RCC 7860 (cell line): Measurements from ENCODE around the gene COPG1.
"Not testable (repeated sequence)": the region's sequence is repeated elsewhere in the genome, so short reads cannot be mapped to it uniquely, and the experiment has no call there.

Experiments used
- DNase-seq: peaks from one replicate; pipeline ENCODE4 v3.0.0-alpha.2; 2015; ENCODE audit warnings: low spot score
- FAIRE-seq: peaks from 2 replicates; lab custom pipeline; 2012; peaks lifted over from hg19 to GRCh38; lab: Jason Lieb, UNC

Gene COPG1

GRCh38 chr3:129240436-129240835, 9.0 kb upstream of the COPG1 start:
- FAIRE-seq (no peak), DNase-seq (no peak)

- no peak for DNase-seq
These were observed 4.3 kb upstream of the COPG1 start for GRCh38 chr3:129245141-129245540.

DNA sequence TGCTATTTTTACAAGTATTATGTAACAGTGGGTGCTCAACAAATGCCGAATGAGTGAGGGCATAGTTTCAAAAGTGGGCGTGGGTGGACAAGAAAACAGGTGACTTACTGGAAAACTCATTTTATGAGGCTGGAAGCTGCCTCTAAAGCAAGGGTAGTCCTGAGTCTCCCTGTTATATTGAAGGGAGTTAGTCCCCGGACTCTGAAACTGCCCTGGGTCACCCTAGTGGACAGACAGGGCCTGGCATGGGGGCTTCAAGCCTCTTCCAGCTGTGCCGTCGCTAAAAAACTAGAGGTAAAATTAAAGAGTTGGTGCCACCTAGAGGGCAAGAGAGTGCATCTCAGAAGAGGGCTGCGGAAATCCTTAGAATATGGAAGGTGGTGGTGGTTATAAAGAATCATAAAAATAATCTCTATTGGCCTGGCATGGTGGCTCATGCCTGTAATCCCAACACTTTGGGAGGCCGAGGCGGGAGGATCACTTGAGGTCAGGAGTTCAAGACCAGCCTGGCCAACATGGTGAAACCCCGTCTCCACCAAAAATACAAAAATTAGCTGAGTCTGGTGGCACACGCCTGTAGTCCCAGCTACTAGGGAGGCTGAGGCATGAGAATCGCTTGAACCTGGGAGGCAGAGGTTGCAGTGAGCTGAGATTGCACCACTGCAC, 3.6 kb upstream of the COPG1 start:
- DNase-seq (peak; percentile 87), FAIRE-seq (peak; percentile 79)

More at GRCh38 chr3:129245141-129245540, 4.3 kb upstream of the COPG1 start:
- FAIRE-seq: no peak

GRCh38 chr3:129246636-129247035, 2.8 kb upstream of the COPG1 start:
- FAIRE-seq: no peak
- no peak for DNase-seq

- DNase-seq: no peak
- no peak for FAIRE-seq
These were observed 973 bp upstream of the COPG1 start for GRCh38 chr3:129248286-129248979.

GRCh38 chr3:129252748-129253147, 3.3 kb downstream of the COPG1 start:
- DNase-seq: no peak
- no peak for FAIRE-seq

DNA sequence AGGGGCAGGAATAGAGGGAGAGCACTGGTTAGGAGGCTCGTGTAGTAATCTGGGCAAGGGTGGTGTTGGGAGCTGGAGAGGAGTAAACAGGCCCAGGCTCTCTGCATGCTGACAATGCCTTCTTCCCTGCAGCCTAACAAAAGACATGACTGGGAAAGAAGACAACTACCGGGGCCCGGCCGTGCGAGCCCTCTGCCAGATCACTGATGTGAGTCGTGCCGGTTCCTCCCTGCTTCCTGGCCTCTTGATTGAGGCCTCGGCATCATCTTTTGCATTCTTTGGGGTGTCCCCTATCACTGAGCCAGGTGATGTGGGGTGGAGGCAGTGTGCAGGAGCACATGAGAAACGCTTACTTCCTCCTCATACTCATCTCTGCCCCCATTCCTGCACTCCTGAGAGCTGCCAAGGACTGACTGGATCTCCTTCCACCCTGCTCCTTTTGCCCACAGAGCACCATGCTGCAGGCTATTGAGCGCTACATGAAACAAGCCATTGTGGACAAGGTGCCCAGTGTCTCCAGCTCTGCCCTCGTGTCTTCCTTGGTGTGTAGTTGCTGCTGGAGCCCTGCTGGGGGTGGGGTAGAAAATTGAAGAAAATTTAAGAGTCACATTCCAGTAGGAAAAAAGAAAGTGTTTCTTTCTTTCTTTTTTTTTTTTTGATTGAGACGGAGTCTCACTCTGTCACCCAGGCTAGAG, 5.3 kb downstream of the COPG1 start:
- no peak for FAIRE-seq

GRCh38 chr3:129256270-129256669, 6.9 kb downstream of the COPG1 start:
- DNase-seq (no peak), FAIRE-seq (no peak)

More for the DNA sequence above, 5.3 kb downstream of the COPG1 start:
- no peak for DNase-seq

DNA sequence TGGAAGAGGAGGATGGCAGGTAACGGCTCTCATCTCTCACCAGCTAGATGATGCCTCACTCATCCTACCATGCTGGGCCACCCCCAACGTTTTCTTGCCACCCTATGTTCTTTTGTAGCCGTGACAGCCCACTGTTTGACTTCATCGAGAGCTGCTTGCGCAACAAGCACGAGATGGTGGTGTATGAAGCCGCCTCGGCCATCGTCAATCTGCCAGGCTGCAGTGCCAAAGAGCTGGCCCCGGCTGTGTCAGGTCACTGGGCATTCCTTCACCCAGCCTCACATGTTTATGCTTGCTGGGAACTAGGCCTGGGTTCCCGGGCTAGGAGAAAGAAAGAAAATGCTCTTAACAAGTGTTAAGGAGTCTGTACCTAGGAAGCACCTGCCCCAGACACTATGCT, 8.2 kb downstream of the COPG1 start:
- no peak for FAIRE-seq
- DNase-seq: no peak

GRCh38 chr3:129259612-129260477, 10.4 kb downstream of the COPG1 start:
- DNase-seq (no peak), FAIRE-seq (no peak)

GRCh38 chr3:129260606-129261005, 11.2 kb downstream of the COPG1 start:
- DNase-seq (no peak), FAIRE-seq (no peak)

GRCh38 chr3:129261894-129262293, 12.5 kb downstream of the COPG1 start:
- FAIRE-seq: no peak
- no peak for DNase-seq

- no peak for DNase-seq
These were observed 13.9 kb downstream of the COPG1 start for GRCh38 chr3:129263161-129263910.

DNA sequence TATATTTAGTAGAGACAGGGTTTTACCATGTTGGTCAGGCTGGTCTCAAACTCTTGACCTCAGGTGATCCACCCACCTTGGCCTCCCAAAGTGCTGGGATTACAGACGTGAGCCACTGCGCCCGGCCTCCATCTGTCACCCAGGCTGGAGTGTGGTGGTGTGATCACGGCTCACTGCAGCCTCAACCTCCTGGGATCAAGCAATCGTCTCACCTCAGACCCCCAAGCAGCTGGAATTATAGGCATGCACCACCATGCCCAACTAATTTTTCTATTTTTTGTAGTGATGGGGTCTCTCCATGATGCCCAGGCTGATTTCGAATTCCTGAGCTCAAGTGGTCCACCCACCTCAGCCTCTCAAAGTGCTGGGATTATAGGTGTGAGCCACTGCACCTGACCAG, 15.6 kb downstream of the COPG1 start:
- not testable (repeated sequence) for DNase-seq

More at GRCh38 chr3:129263161-129263910, 13.9 kb downstream of the COPG1 start:
- no peak for FAIRE-seq

GRCh38 chr3:129266651-129267050, 17.2 kb downstream of the COPG1 start:
- no peak for DNase-seq
- no peak for FAIRE-seq

More for the DNA sequence above, 15.6 kb downstream of the COPG1 start:
- not testable (repeated sequence) for FAIRE-seq

GRCh38 chr3:129268396-129268795, 19.0 kb downstream of the COPG1 start:
- DNase-seq: no peak
- FAIRE-seq: no peak

- DNase-seq: no peak
- no peak for FAIRE-seq
These were observed 22.3 kb downstream of the COPG1 start for GRCh38 chr3:129271674-129272073.

- DNase-seq (no peak), FAIRE-seq (no peak)
These were observed 27.0 kb downstream of the COPG1 start for GRCh38 chr3:129276385-129276784.

GRCh38 chr3:129277829-129278271, 28.4 kb downstream of the COPG1 start:
- DNase-seq: no peak
- FAIRE-seq: no peak

DNA sequence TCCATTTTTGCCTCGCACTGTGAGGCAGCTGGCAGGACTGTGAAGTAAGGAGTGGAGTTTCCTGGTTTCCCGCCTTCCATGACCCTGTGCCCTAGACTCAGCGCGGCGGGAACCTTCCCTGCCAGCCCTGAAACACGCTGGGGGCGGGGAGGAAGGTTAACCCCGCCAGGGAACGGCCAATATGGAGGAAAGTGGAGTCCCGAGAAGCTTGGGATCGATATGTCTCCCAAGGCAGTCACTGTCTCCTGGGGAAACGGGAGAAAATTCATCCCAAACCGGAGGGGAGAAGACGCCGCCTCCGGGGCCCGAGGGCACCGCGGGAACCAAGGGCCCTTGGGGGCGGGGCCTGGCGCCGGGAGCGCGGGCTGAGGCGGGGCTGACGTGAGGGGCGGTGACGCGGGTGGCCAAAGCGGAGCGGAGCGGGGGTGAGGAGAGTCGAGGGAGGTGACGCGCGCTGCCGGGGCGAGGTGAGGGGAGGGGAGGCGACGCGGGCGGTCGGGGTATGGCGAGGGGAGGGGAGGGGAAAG, 29.1 kb downstream of the COPG1 start, which contains the start of gene HMCES:
Gene HMCES, plus strand, starts transcription at position 432 of the 527 bp plus-strand sequence. CDS start 863 bp downstream, outside the sequence.
- peak; percentile 72 for DNase-seq

More for the DNA sequence above, 29.1 kb downstream of the COPG1 start, which contains the start of gene HMCES:
- FAIRE-seq: no peak
